IMR-90 (cell line): ENCODE measurements around the gene ARHGAP23.
"Not testable (repeated sequence)": the region's sequence is repeated elsewhere in the genome, so short reads cannot be mapped to it uniquely, and the experiment has no call there.

ENCODE experiments used
- CEBPB ChIP-seq: IDR thresholded peaks from 2 replicates; pipeline ENCODE4 v1.6.1; 2012; ENCODE audit warnings: low read depth, low read length, improper control_type of control experiment
- CHD1 ChIP-seq: IDR thresholded peaks from 2 replicates; pipeline ENCODE4 v1.6.1; 2012; ENCODE audit warnings: low read depth, low read length, improper control_type of control experiment
- CTCF ChIP-seq: conservative IDR thresholded peaks from 2 replicates; pipeline ENCODE4 v1.5.1; 2012; ENCODE audit warnings: mild to moderate bottlenecking, low read depth, low read length, improper control_type of control experiment
- ELK1 ChIP-seq: fragments of 150-350 bp; IDR thresholded peaks from 2 replicates; pipeline ENCODE4 v1.6.1; 2016; ENCODE audit warnings: low read depth, mild to moderate bottlenecking, low read length, moderate library complexity, borderline replicate concordance
- POLR2A ChIP-seq: IDR thresholded peaks from 2 replicates; pipeline ENCODE4 v1.6.1; 2012; ENCODE audit warnings: mild to moderate bottlenecking, low read depth, low read length
- RAD21 ChIP-seq: IDR thresholded peaks from 2 replicates; pipeline ENCODE4 v1.6.1; 2012; ENCODE audit warnings: low read length, improper control_type of control experiment
- RFX5 ChIP-seq: IDR thresholded peaks from 2 replicates; pipeline ENCODE4 v1.8.0; 2012; ENCODE audit warnings: low read depth, mild to moderate bottlenecking, low read length, moderate library complexity

- TF ChIP-seq POLR2A, CTCF, RAD21, RFX5, ELK1, CHD1, CEBPB: not testable (repeated sequence)
These were observed 71.0 kb downstream of the ARHGAP23 start for GRCh38 chr17:38499230-38499629.
